Muscle layer of duodenum (tissue), 2 donors: ENCODE measurements around the gene GRIP1.

ENCODE experiments used
- H3K27ac ChIP-seq: one replicate; pipeline ENCODE4 v1.7.0; 2013; ENCODE audit warnings: mild to moderate bottlenecking, low read length
- H3K27me3 ChIP-seq: one replicate; pipeline ENCODE4 v1.7.0; 2013; ENCODE audit warnings: low read depth, mild to moderate bottlenecking, control low read depth, low read length
- H3K36me3 ChIP-seq, 2 donors: one replicate each; pipeline ENCODE4 v1.7.0; 2013; ENCODE audit warnings: low read length in 2 of 2, control low read depth in 1 of 2, mild to moderate bottlenecking in 1 of 2; ENCODE audit not compliant: insufficient read depth in 2 of 2, control insufficient read depth in 1 of 2
- H3K4me1 ChIP-seq, 2 donors: one replicate each; pipeline ENCODE4 v1.7.0; 2013; ENCODE audit warnings: low read length in 2 of 2, mild to moderate bottlenecking in 2 of 2, control low read depth in 1 of 2, moderate library complexity in 1 of 2; ENCODE audit not compliant: insufficient read depth in 2 of 2, control insufficient read depth in 1 of 2
- H3K4me3 ChIP-seq, 2 donors: one replicate each; pipeline ENCODE4 v1.7.0; 2013; ENCODE audit warnings: low read length in 2 of 2, low read depth in 1 of 2, mild to moderate bottlenecking in 1 of 2
- H3K9me3 ChIP-seq, 2 donors: one replicate each; pipeline ENCODE4 v1.7.0; 2013; ENCODE audit warnings: low read length in 2 of 2, control low read depth in 1 of 2, mild to moderate bottlenecking in 1 of 2; ENCODE audit not compliant: control insufficient read depth in 1 of 2
- donor health status: healthy.

GRIP1 gene

DNA sequence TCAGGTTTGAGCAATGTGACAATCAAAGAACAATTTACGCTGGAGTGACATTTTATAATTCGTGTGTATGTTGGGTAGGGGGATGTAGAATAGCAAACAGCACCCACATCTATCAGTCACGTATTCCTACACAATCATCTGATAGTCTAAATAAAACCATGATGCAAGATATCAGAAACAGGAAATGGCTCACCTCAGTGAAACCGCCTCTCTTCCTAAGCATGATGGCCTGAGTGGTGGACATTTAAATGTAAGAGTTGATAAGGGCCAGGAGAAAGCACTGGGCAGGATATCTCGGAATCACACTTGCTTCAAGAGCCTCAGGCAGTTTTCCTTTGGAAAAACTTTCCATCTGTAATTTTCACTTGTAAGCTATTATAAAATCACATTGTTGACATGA is 128.2 kb downstream of the GRIP1 start:
- no peaks in the 10 kb centered on the region for H3K36me3 ChIP-seq
- no peaks in the 10 kb centered on the region for H3K9me3 ChIP-seq
- H3K4me1 ChIP-seq: no peaks in the 10 kb centered on the region
- no peak overlapping the region for H3K27ac ChIP-seq
- H3K4me3 ChIP-seq: no peak overlapping the region
- H3K27me3 ChIP-seq: no peaks in the 10 kb centered on the region

DNA sequence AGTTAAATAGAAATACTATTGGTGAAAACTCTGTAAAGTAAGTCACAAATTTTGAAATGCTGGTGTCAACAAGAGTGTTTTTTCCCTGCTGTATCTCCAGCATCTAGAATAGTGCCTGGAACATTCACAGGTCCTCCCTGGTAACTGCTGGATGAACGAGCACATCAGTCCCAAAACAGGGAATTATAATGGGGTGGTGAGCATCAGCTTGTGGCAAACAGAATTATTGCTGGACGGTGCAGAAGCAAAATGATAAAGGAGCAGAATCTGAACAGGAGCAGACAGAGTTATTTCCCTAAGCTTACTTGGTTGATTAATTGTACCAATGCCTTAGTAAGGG is 129.9 kb downstream of the GRIP1 start:
- H3K9me3 ChIP-seq: no peaks in the 10 kb centered on the region
- H3K27me3 ChIP-seq: no peaks in the 10 kb centered on the region
- H3K4me1 ChIP-seq: no peaks in the 10 kb centered on the region
- H3K27ac ChIP-seq: no peak overlapping the region
- no peak overlapping the region for H3K4me3 ChIP-seq
- no peaks in the 10 kb centered on the region for H3K36me3 ChIP-seq

DNA sequence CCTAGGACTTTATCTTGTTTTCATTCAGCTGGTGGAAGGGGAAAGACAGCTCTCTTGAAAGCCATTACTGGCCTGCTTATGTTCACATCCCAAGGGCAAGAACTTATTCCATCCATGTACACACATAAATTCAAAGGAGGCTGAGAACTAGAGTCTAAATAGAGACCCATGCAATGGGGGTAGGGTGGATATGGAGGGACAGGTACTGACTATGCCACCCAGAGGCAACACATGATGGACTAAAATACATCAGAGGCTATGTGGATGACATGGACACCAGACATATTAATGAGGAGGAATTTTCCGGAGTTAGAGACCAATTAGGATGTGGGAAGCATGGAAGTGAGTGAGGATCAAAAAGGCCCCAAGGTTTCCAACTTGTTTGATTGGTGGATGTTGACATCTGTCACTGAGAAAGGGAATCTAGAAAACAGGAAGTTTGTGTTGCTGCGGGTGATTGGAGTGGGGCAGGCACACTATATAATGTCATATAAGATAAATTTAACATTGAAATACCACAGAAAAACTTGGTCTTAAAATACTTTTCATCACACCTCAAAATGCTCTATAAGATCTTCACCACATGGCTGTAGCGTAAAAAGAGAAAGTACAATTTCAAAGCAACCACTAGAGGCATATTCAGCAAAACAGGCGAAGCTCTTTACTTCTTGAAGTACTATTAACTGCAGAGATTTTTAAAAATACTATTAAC is 130.4 kb downstream of the GRIP1 start:
- Histone ChIP-seq H3K36me3 (no peaks in the 10 kb centered on the region), H3K9me3 (no peaks in the 10 kb centered on the region), H3K27ac (no peak overlapping the region), H3K27me3 (no peaks in the 10 kb centered on the region), H3K4me1 (no peaks in the 10 kb centered on the region), H3K4me3 (no peak overlapping the region)

DNA sequence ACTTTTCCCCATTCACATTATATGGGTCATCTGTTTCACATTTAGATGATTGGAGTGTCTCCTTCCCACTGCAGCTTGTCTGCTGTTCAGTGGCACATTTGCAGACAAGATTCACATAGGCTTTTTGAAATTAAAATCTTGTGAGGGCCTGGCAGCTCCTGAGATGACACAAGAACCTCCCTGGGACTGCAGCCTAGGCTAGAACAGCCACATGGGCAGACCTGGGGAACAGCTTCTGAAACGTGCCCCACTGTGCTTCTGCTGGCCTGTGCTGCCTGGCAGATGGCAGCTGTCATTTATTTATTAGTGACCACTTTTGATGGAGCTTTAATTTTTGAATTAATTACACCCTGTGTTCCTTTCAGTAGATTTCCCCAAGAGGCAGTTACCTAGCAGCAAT is 137.4 kb downstream of the GRIP1 start:
- no peaks in the 10 kb centered on the region for H3K9me3 ChIP-seq

DNA sequence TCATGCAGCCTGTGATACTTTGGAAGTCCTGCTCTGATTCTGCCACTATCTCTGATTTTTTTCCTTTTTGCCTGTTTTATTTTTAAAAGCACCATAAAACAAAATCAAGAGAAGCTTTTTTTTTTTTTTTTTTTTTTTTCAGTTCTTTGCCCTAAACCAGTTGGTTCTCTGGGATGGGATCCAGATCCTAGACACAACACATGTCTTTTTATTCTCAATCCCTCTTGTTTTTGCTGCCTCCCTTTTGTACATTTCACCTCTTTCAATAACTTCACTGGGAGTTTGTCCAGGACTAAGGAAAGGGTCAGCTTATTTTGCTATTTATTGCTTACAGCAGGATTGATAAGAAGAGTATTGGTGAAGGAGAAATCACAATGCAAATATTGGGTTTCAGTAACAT is 139.4 kb downstream of the GRIP1 start:
- Histone ChIP-seq H3K36me3 (no peaks in the 10 kb centered on the region), H3K4me3 (no peak overlapping the region), H3K9me3 (no peaks in the 10 kb centered on the region), H3K4me1 (no peaks in the 10 kb centered on the region), H3K27me3 (no peaks in the 10 kb centered on the region), H3K27ac (no peak overlapping the region)

More for the DNA sequence above, 137.4 kb downstream of the GRIP1 start:
- no peaks in the 10 kb centered on the region for H3K27me3 ChIP-seq
- H3K4me1 ChIP-seq: no peaks in the 10 kb centered on the region
- no peak overlapping the region for H3K27ac ChIP-seq
- no peaks in the 10 kb centered on the region for H3K36me3 ChIP-seq
- no peak overlapping the region for H3K4me3 ChIP-seq

DNA sequence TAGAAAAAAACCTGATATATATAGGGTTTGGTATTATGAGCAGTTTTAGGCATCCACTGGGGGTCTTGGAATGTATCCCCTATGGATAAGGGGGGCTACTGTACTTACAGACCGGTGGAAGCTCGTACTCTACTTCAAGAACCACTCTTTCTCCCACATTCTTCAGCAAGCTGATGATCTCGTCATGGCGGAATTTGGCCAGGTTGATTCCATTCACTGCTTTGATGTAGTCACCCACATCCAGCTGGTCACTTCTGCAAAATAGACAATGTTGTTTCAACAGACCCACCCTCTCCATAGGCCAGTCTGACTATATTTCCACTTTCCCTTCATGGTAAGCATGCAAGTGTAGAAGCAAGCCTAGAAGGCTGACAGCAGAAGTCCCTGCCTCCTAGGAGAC is 139.9 kb downstream of the GRIP1 start:
- no peaks in the 10 kb centered on the region for H3K36me3 ChIP-seq
- no peak overlapping the region for H3K4me3 ChIP-seq
- no peaks in the 10 kb centered on the region for H3K9me3 ChIP-seq
- no peaks in the 10 kb centered on the region for H3K4me1 ChIP-seq
- H3K27ac ChIP-seq: no peak overlapping the region
- no peaks in the 10 kb centered on the region for H3K27me3 ChIP-seq

DNA sequence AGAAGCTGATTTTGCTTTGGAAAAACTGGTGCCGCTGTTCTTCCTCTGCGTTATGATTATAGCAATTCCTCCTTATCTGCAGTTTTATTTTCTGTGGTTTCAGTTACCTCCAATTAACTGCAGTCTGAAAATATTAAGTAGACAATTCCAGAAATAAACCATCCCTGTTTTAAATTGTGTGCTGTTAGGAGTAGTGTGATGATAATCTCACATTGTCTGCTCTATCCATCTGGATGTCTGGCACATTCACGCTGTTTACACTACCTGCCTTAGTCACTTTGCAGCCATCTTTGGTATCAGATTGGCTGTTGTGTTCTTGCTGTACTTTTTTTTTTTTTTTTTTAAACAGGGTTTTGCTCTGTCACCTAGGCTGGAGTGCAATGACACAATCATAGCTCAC is 141.0 kb downstream of the GRIP1 start:
- Histone ChIP-seq H3K27me3 (no peaks in the 10 kb centered on the region), H3K36me3 (no peaks in the 10 kb centered on the region), H3K27ac (no peak overlapping the region), H3K4me1 (no peaks in the 10 kb centered on the region), H3K4me3 (no peak overlapping the region), H3K9me3 (no peaks in the 10 kb centered on the region)

DNA sequence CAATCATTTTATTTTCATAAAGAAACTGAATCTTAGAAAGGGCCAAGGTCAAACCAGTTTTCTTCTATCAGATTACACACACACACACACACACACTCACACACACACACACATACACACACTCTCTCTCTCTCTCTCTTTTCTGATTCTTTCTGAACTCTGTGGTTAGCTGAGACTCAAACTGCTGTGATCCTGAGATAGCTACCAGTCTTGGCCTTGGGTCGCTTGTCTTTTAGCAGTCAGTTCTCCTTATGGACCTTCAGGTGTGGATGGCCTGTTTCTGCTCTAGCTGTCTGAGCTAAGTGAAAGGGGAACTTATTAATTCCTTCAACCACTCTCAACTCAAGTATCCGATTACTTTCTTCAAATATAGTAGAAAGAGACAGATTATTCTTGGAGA is 145.1 kb downstream of the GRIP1 start:
- Histone ChIP-seq H3K9me3 (no peaks in the 10 kb centered on the region), H3K4me1 (no peaks in the 10 kb centered on the region), H3K36me3 (no peaks in the 10 kb centered on the region), H3K27me3 (no peaks in the 10 kb centered on the region), H3K27ac (no peak overlapping the region), H3K4me3 (no peak overlapping the region)

DNA sequence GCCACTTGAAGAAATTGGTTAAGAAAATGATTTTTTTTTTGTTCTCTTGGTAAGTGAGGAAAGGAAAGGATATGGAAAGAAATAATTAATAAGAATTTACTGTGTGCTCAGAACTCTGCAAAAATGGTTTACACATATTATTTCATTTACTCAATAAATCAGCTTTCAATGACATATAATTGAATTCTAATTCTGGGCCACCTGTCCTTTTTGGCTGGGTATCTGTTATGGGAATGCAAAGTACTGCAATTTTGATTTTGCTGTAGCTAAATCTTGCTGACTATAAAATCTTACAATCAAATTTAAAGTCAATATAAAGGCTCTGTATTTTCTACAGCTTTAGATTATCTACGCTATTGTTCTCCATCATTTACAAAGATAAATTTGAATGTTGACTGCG is 147.1 kb downstream of the GRIP1 start:
- no peaks in the 10 kb centered on the region for H3K9me3 ChIP-seq
- no peaks in the 10 kb centered on the region for H3K27me3 ChIP-seq
- no peak overlapping the region for H3K4me3 ChIP-seq

DNA sequence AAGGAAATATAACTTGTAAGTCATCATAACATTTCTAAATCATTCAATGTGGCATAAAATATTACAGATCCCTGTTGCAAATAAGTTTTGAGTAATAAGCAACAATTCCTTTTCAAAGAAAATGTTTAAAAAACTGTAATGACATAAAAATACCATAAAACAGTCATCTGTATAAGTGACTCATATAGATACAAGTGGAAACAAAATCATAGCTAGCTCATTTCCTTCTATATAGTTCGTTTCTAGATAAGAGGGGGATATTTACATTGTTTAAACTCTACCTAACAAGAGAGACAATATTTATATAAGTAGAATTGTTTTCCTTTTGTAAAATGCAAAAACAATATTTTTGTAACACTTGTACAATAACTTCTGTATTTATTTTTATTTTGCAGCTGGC is 148.9 kb downstream of the GRIP1 start:
- Histone ChIP-seq H3K9me3 (no peaks in the 10 kb centered on the region), H3K27me3 (no peaks in the 10 kb centered on the region), H3K27ac (no peak overlapping the region), H3K4me1 (no peaks in the 10 kb centered on the region), H3K4me3 (no peak overlapping the region), H3K36me3 (no peaks in the 10 kb centered on the region)

More for the DNA sequence above, 147.1 kb downstream of the GRIP1 start:
- Histone ChIP-seq H3K4me1 (no peaks in the 10 kb centered on the region), H3K27ac (no peak overlapping the region), H3K36me3 (no peaks in the 10 kb centered on the region)

DNA sequence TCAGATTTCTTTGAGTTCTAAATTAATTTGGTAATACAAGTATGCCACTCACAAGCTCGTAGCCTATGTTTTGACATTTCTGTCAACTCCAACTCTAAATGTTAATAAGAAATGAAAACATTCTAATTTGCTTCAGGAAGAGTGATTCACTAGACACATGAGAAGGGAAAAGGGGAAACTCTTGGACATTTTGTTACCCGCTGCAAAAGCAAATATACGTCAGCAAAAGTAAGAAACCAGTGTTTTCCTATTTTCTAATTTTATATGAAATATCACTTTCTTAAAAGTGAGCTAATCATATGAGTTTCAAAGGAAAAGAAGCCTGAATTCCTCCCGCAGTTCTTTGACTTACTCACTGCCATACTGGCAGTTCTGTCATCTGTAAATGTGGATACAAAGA is 162.3 kb downstream of the GRIP1 start:
- Histone ChIP-seq H3K4me1 (no peaks in the 10 kb centered on the region), H3K36me3 (no peaks in the 10 kb centered on the region), H3K9me3 (no peaks in the 10 kb centered on the region), H3K27me3 (no peaks in the 10 kb centered on the region), H3K4me3 (no peak overlapping the region), H3K27ac (no peak overlapping the region)

DNA sequence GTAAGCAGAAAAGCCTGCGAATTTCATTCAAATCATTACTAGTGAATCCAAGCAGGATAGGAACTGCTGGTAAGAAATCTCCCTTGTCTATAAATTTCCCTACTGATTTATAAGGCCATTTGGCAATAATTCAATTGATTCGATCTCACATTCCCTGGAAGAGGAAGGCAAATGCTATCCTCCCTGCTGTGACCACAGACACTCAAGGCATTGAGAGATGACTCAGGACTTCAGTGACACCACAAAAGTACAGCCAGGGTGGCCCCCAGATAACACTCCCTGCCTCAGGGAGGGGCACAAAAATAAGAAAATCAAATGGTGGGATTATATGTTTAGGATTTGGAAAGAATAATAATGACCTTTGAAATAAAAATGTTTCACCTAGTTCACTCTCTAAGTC is 162.7 kb downstream of the GRIP1 start:
- Histone ChIP-seq H3K9me3 (no peaks in the 10 kb centered on the region), H3K27me3 (no peaks in the 10 kb centered on the region), H3K36me3 (no peaks in the 10 kb centered on the region), H3K27ac (no peak overlapping the region), H3K4me1 (no peaks in the 10 kb centered on the region), H3K4me3 (no peak overlapping the region)
